Karpas-422 (cell line): ENCODE results near the gene SIRT3. TPM values are rescaled to one million over a fixed set of nuclear protein-coding genes. Genes with fewer than 3 reads are reported as not detected.

Source experiments
- DNase-seq: peaks from one replicate; pipeline ENCODE4 v3.0.0-alpha.2; 2015
- H2AFZ ChIP-seq: fragments of 200-600 bp; sonication (generic); 2 replicates; pipeline ENCODE4 v1.6.1; 2014; ENCODE audit warnings: antibody characterized with exemption, low read length, mixed read lengths
- H3K27ac ChIP-seq: fragments of 200-600 bp; sonication (generic); 2 replicates; pipeline ENCODE4 v1.5.1; 2014; ENCODE audit warnings: mild to moderate bottlenecking, low read length, moderate library complexity
- H3K27me3 ChIP-seq: fragments of 200-600 bp; sonication (generic); 2 replicates; pipeline ENCODE4 v1.6.1; 2014; ENCODE audit warnings: low read length, mixed read lengths
- H3K36me3 ChIP-seq: fragments of 200-600 bp; sonication (generic); 2 replicates; pipeline ENCODE4 v1.6.1; 2014; ENCODE audit warnings: low read length, mixed read lengths; ENCODE audit not compliant: insufficient read depth
- H3K4me1 ChIP-seq: fragments of 200-600 bp; sonication (generic); 2 replicates; pipeline ENCODE4 v1.6.1; 2014; ENCODE audit warnings: mild to moderate bottlenecking, low read length, mixed read lengths
- H3K4me2 ChIP-seq: fragments of 200-600 bp; sonication (generic); 2 replicates; pipeline ENCODE4 v1.6.1; 2014; ENCODE audit warnings: low read length, low read depth, mild to moderate bottlenecking; ENCODE audit not compliant: poor library complexity, severe bottlenecking
- H3K4me3 ChIP-seq: fragments of 200-600 bp; sonication (generic); 2 replicates; pipeline ENCODE4 v1.5.1; 2014; ENCODE audit warnings: mild to moderate bottlenecking, antibody characterized with exemption, low read length, mixed read lengths
- H3K79me2 ChIP-seq: fragments of 200-600 bp; sonication (generic); 2 replicates; pipeline ENCODE4 v1.6.1; 2014; ENCODE audit warnings: mild to moderate bottlenecking, low read length, mixed read lengths
- H3K9ac ChIP-seq: fragments of 200-600 bp; sonication (generic); 2 replicates; pipeline ENCODE4 v1.6.0; 2014; ENCODE audit warnings: low read length
- H3K9me2 ChIP-seq: fragments of 200-600 bp; sonication (generic), shearing (Covaris generic); replicated peaks from 2 replicates; pipeline ENCODE4 v1.6.0; 2014; ENCODE audit warnings: mild to moderate bottlenecking, low read length, moderate library complexity; ENCODE audit not compliant: insufficient read depth
- H3K9me3 ChIP-seq: fragments of 300-700, 200-600 bp; sonication (generic); 2 replicates; pipeline ENCODE4 v1.6.1; 2014; ENCODE audit warnings: low read length, mixed read lengths
- H4K20me1 ChIP-seq: fragments of 200-600 bp; sonication (generic); 2 replicates; pipeline ENCODE4 v1.6.1; 2014; ENCODE audit warnings: mild to moderate bottlenecking, antibody characterized with exemption, low read length, low read depth; ENCODE audit not compliant: insufficient read depth
- total RNA-seq: library from RNA; depleted of rRNA; stranded (reverse); fragments of >200 nt; shearing (Covaris generic); gene quantifications from 2 replicates; pipeline ENCODE4 v1.2.3, GENCODE V29; 2014; ENCODE audit warnings: low replicate concordance

The SIRT3 gene
- total RNA-seq, 1 experiment from 2014 or later: 13.6 TPM

GRCh38 chr11:202490-202889 is 33.7 kb downstream of the SIRT3 start:
- DNase-seq: no peak
- no peaks in the 10 kb centered on the region for H3K9me3 ChIP-seq
- no peaks in the 10 kb centered on the region for H3K9me2 ChIP-seq
- no peak overlapping the region for H2AFZ ChIP-seq
- H3K4me3 ChIP-seq: no peak overlapping the region
- no peak overlapping the region for H3K27ac ChIP-seq
- peaks cover 4% of the 10 kb centered on the region for H3K36me3 ChIP-seq
- H3K79me2 ChIP-seq: peaks cover 17% of the 10 kb centered on the region
- peaks cover 15% of the 10 kb centered on the region for H4K20me1 ChIP-seq
- no peak overlapping the region for H3K4me2 ChIP-seq
- H3K4me1 ChIP-seq: peaks cover 9% of the 10 kb centered on the region
- no peak overlapping the region for H3K9ac ChIP-seq
- H3K27me3 ChIP-seq: no peaks in the 10 kb centered on the region

DNA sequence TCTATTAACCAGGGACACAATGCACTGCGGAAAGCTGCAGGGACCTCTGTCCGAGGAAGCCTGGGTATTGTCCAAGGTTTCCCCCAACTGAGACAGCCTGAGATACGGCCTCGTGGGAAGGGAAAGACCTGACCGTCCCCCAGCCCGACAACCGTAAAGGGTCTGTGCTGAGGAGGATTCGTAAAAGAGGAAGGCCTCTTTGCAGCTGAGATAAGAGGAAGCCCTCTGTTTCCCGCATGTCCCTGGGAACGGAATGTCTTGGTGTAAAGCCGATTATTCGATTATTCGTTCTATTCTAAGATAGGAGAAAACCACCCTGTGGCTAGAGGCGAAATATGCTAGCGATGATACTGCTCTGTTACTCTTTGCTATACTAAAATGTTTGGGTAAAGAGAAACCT is 34.2 kb downstream of the SIRT3 start:
- H3K79me2 ChIP-seq: peaks cover 17% of the 10 kb centered on the region
- H3K4me1 ChIP-seq: peaks cover 9% of the 10 kb centered on the region
- H4K20me1 ChIP-seq: peaks cover 15% of the 10 kb centered on the region
- H3K4me2 ChIP-seq: no peak overlapping the region
- H3K9ac ChIP-seq: no peak overlapping the region
- H3K27ac ChIP-seq: no peak overlapping the region
- no peaks in the 10 kb centered on the region for H3K9me3 ChIP-seq
- H3K4me3 ChIP-seq: no peak overlapping the region
- H3K9me2 ChIP-seq: no peaks in the 10 kb centered on the region
- peaks cover 4% of the 10 kb centered on the region for H3K36me3 ChIP-seq
- no peak overlapping the region for H2AFZ ChIP-seq
- H3K27me3 ChIP-seq: no peaks in the 10 kb centered on the region
- no peak for DNase-seq

DNA sequence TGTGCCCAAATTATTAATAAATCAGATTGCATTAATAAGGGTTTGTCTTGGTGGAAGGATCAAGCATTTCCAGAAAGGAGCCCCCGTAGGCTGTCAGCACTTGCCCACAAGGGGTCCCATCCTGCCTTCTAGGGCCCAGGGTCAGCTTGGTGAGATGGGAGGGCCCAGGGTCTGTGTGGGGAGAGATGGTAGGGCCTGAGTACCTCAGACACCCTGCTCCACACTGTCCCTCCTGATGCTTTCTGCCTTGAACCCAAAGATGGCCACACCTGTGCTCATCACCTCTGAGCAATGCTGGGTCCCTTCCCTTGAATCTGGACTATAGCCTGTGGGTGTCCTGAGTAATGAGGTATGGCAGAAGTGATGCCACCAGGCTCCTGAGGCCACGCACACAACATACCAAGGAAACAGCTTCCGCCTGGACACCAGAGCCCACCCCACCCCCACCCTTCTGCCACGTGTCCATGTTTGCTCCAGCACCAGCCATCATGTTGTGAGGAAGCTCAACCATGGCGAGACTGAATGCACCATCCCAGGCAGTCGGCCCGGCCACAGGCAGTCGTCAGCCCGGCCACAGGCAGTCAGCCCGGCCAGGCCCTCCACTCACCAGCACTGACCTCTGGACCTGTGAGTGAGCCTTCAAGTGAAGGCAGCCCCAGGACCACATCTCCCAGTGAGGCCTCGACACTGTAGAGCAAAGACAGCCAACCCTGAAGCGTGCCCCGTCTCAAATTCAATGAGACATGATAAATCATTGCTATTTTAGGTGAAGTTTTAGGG is 35.7 kb downstream of the SIRT3 start:
- H3K9ac ChIP-seq: no peak overlapping the region
- no peak overlapping the region for H3K4me3 ChIP-seq
- no peaks in the 10 kb centered on the region for H3K9me2 ChIP-seq
- DNase-seq: no peak
- peaks cover 3% of the 10 kb centered on the region for H3K36me3 ChIP-seq
- H3K9me3 ChIP-seq: no peaks in the 10 kb centered on the region
- H3K79me2 ChIP-seq: peaks cover 1% of the 10 kb centered on the region; the same call in 1 of the 2 replicates
- H3K27ac ChIP-seq: no peak overlapping the region
- H4K20me1 ChIP-seq: peaks cover 4% of the 10 kb centered on the region; the same call in 1 of the 2 replicates
- H3K27me3 ChIP-seq: no peaks in the 10 kb centered on the region
- H2AFZ ChIP-seq: no peak overlapping the region
- H3K4me1 ChIP-seq: no peaks in the 10 kb centered on the region
- H3K4me2 ChIP-seq: no peak overlapping the region

- Histone ChIP-seq H3K27me3 (no peaks in the 10 kb centered on the region), H3K9ac (no peak overlapping the region), H3K4me2 (no peak overlapping the region), H3K27ac (no peak overlapping the region), H2AFZ (no peak overlapping the region), H3K79me2 (no peaks in the 10 kb centered on the region), H4K20me1 (no peaks in the 10 kb centered on the region), H3K36me3 (no peaks in the 10 kb centered on the region), H3K9me2 (no peaks in the 10 kb centered on the region), H3K9me3 (no peaks in the 10 kb centered on the region), H3K4me3 (no peak overlapping the region), H3K4me1 (no peaks in the 10 kb centered on the region)
- DNase-seq: no peak
Observed at GRCh38 chr11:199782-200181, 36.4 kb downstream of the SIRT3 start.

DNA sequence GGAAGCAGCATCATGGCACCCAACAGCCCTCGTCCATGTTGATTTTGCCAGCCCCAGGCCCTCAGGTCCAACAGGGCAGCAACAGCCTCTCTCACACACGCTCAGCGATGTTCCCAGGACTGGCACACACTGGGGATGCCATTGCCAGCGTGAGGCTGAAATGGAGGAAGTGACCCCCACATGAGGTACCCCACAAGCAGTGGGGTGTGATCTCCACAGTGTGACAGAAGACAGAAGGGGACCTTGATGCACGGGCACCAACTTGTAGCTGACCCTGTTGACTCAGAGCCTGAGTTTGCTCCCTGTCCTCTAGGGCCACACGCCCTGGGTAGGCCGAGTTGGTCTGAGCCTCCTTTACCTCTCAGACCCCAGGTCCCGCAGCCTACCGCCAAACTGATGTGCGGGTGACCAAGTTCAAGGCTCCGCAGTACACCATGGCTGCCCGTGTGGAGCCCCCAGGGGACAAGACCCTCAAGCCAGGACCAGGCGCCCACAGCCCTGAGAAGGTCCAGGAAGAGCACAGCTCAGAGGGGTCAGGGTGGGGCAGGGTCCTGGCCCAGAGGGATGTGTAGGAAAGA is 37.0 kb downstream of the SIRT3 start:
- Histone ChIP-seq H3K36me3 (no peaks in the 10 kb centered on the region), H3K9ac (no peak overlapping the region)
- DNase-seq: no peak

DNA sequence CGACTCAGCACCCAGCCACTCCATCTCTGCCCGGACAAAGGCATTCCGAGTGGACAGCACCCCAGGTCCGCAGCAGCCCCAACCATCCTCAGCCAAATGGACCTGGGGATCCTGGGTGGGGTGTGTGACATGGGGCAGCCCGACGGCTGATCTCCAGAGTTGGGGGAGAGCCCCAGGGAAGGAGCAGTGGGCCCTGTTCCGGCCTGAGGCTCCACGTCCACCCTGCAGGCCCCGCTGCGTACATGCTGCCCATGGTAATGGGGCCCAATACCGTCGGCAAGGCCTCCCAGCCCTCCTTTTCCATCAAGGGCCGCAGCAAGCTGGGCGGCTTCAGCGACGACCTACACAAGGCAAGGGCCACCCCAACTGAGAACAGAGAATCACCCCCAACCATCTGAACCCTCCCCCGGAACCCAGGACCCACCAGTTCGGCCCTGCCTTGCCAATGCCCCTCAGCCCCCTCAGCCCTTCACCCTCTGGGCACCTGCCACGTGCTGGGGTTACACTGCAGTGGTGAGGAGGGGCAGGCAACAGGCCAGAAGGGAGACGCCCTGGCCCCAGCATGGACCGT is 37.8 kb downstream of the SIRT3 start:
- Histone ChIP-seq H3K4me3 (no peak overlapping the region), H3K27ac (no peak overlapping the region), H3K9me3 (no peaks in the 10 kb centered on the region), H3K4me1 (no peaks in the 10 kb centered on the region), H3K79me2 (no peaks in the 10 kb centered on the region), H3K36me3 (no peaks in the 10 kb centered on the region), H3K4me2 (no peak overlapping the region), H3K9me2 (no peaks in the 10 kb centered on the region), H2AFZ (no peak overlapping the region), H4K20me1 (no peaks in the 10 kb centered on the region), H3K27me3 (no peaks in the 10 kb centered on the region), H3K9ac (no peak overlapping the region)
- DNase-seq: no peak

More for the DNA sequence above, 37.0 kb downstream of the SIRT3 start:
- Histone ChIP-seq H3K9me3 (no peaks in the 10 kb centered on the region), H3K4me3 (no peak overlapping the region), H3K9me2 (no peaks in the 10 kb centered on the region), H3K27ac (no peak overlapping the region), H3K27me3 (no peaks in the 10 kb centered on the region), H3K4me2 (no peak overlapping the region), H2AFZ (no peak overlapping the region), H3K4me1 (no peaks in the 10 kb centered on the region), H4K20me1 (no peaks in the 10 kb centered on the region), H3K79me2 (no peaks in the 10 kb centered on the region)

- no peaks in the 10 kb centered on the region for H3K27me3 ChIP-seq
- DNase-seq: no peak
- H3K27ac ChIP-seq: no peak overlapping the region
- no peaks in the 10 kb centered on the region for H3K36me3 ChIP-seq
- no peaks in the 10 kb centered on the region for H3K9me2 ChIP-seq
- H3K9ac ChIP-seq: no peak overlapping the region
- no peak overlapping the region for H3K4me2 ChIP-seq
- no peaks in the 10 kb centered on the region for H3K4me1 ChIP-seq
- H3K9me3 ChIP-seq: no peaks in the 10 kb centered on the region
- H3K4me3 ChIP-seq: no peak overlapping the region
- no peaks in the 10 kb centered on the region for H4K20me1 ChIP-seq
- H3K79me2 ChIP-seq: no peaks in the 10 kb centered on the region
- no peak overlapping the region for H2AFZ ChIP-seq
Observed at GRCh38 chr11:197741-198235, 38.4 kb downstream of the SIRT3 start.
